SIG-M5 treated with dmso at 0.1 percent for 504 hours (cell line): ENCODE data around the gene SULF2.

ENCODE experiments used
- DNase-seq: peaks from one replicate; lab custom pipeline; 2025; ENCODE audit not compliant: unreplicated experiment; lab: John Stamatoyannopoulos, UW

Gene SULF2

GRCh38 chr20:47670913-47671312 is 114.4 kb downstream of the SULF2 start:
- no peak for DNase-seq

- no peak for DNase-seq
Observed at GRCh38 chr20:47669927-47670890, 115.1 kb downstream of the SULF2 start.

- DNase-seq: no peak
Observed at GRCh38 chr20:47669489-47669888, 115.8 kb downstream of the SULF2 start.

GRCh38 chr20:47669152-47669425 is 116.2 kb downstream of the SULF2 start:
- no peak for DNase-seq

GRCh38 chr20:47668313-47669151 is 116.7 kb downstream of the SULF2 start:
- DNase-seq: no peak

GRCh38 chr20:47667531-47668312 is 117.6 kb downstream of the SULF2 start:
- DNase-seq: no peak

GRCh38 chr20:47667086-47667485 is 118.2 kb downstream of the SULF2 start:
- no peak for DNase-seq

GRCh38 chr20:47666304-47666703 is 119.0 kb downstream of the SULF2 start:
- DNase-seq: no peak

- DNase-seq: no peak
Observed at GRCh38 chr20:47665221-47665991, 119.9 kb downstream of the SULF2 start.

- DNase-seq: no peak
Observed at GRCh38 chr20:47664744-47665143, 120.5 kb downstream of the SULF2 start.

- DNase-seq: no peak
Observed at GRCh38 chr20:47664068-47664437, 121.2 kb downstream of the SULF2 start.

GRCh38 chr20:47663354-47664067 is 121.8 kb downstream of the SULF2 start:
- DNase-seq: peak; percentile 98

GRCh38 chr20:47662483-47663353 is 122.6 kb downstream of the SULF2 start:
- DNase-seq: no peak

- DNase-seq: no peak
Observed at GRCh38 chr20:47661714-47662113, 123.6 kb downstream of the SULF2 start.

GRCh38 chr20:47660983-47661700 is 124.1 kb downstream of the SULF2 start:
- DNase-seq: no peak

- no peak for DNase-seq
Observed at GRCh38 chr20:47660602-47660905, 124.7 kb downstream of the SULF2 start.

GRCh38 chr20:47659904-47660601 is 125.2 kb downstream of the SULF2 start:
- DNase-seq: peak; percentile 73

GRCh38 chr20:47656318-47656717 is 129.0 kb downstream of the SULF2 start:
- no peak for DNase-seq
